WTC11 (cell line): Measurements from ENCODE around the gene CXCR5. TPM values are rescaled to one million over a fixed set of nuclear protein-coding genes. Genes with fewer than 3 reads are reported as not detected.

Experiments
- ATAC-seq: fragments of 200-7000 bp; cut with Tn5 transposase; 2 replicates; pipeline ENCODE4 v1.10.0; 2021; ENCODE audit warnings: mild to moderate bottlenecking, moderate library complexity
- CTCF ChIA-PET: fragments of 300-600 bp; sonication (Branson Sonifier 250); formaldehyde crosslinking; loops from one replicate; lab custom pipeline; 2021; ENCODE audit warnings: antibody characterized with exemption; lab: Charles Lee
- POLR2A ChIA-PET: fragments of 350-600 bp; sonication (Branson Sonifier 250); formaldehyde crosslinking; loops from one replicate; lab custom pipeline; 2021; ENCODE audit warnings: antibody characterized with exemption; lab: Charles Lee
- DNase-seq: peaks from one replicate; pipeline ENCODE4 v3.0.0; 2021; ENCODE audit warnings: low spot score
- H3K27ac Mint-ChIP-seq: 2 replicates; pipeline ENCODE4 v1.8.0; 2021; ENCODE audit warnings: mixed read lengths
- H3K27me3 Mint-ChIP-seq: 2 replicates; pipeline ENCODE4 v1.8.0; 2021; ENCODE audit warnings: low read depth, mild to moderate bottlenecking, moderate library complexity, mixed read lengths
- H3K36me3 Mint-ChIP-seq: 2 replicates; pipeline ENCODE4 v1.8.0; 2021; ENCODE audit warnings: mixed read lengths
- H3K4me1 Mint-ChIP-seq: 2 replicates; pipeline ENCODE4 v1.8.0; 2022; ENCODE audit warnings: mixed read lengths
- H3K4me3 Mint-ChIP-seq: 2 replicates; pipeline ENCODE4 v1.8.0; 2021; ENCODE audit warnings: mild to moderate bottlenecking, moderate library complexity, mixed read lengths
- H3K9me3 Mint-ChIP-seq: 2 replicates; pipeline ENCODE4 v1.8.0; 2021; ENCODE audit warnings: mixed read lengths
- ATF2 ChIP-seq: sonication (generic); formaldehyde crosslinking; IDR thresholded peaks from 2 replicates; pipeline ENCODE4 v1.8.1; 2022; ENCODE audit warnings: low read depth, missing genetic modification reagents, borderline replicate concordance
- ATF6 ChIP-seq: sonication (generic); formaldehyde crosslinking; IDR thresholded peaks from 2 replicates; pipeline ENCODE4 v1.8.1; 2023; ENCODE audit warnings: mild to moderate bottlenecking, missing genetic modification reagents
- CDX4 ChIP-seq: fragments of 250-450 bp; sonication (Bioruptor Pico); IDR thresholded peaks from 2 replicates; pipeline ENCODE4 v1.9.0; 2021; ENCODE audit warnings: moderate library complexity, mild to moderate bottlenecking, inconsistent platforms, borderline replicate concordance
- ETV6 ChIP-seq: sonication (generic); formaldehyde crosslinking; IDR thresholded peaks from 2 replicates; pipeline ENCODE4 v1.8.1; 2022; ENCODE audit warnings: mild to moderate bottlenecking, missing genetic modification reagents
- FOXP1 ChIP-seq: sonication (generic); formaldehyde crosslinking; IDR thresholded peaks from 2 replicates; pipeline ENCODE4 v1.8.0; 2022; ENCODE audit warnings: missing genetic modification reagents, mild to moderate bottlenecking, moderate library complexity, borderline replicate concordance
- FOXP4 ChIP-seq: sonication (generic); formaldehyde crosslinking; IDR thresholded peaks from 2 replicates; pipeline ENCODE4 v1.8.0; 2022; ENCODE audit warnings: mild to moderate bottlenecking, missing genetic modification reagents
- IRF2 ChIP-seq: sonication (generic); formaldehyde crosslinking; IDR thresholded peaks from 2 replicates; pipeline ENCODE4 v1.8.0; 2022; ENCODE audit warnings: low read depth, missing genetic modification reagents, borderline replicate concordance
- JAZF1 ChIP-seq: fragments of 250-450 bp; sonication (Bioruptor Pico); IDR thresholded peaks from 2 replicates; pipeline ENCODE4 v1.9.0; 2021; ENCODE audit warnings: moderate library complexity, mild to moderate bottlenecking, inconsistent platforms
- KAT7 ChIP-seq: sonication (generic); formaldehyde crosslinking; IDR thresholded peaks from 2 replicates; pipeline ENCODE4 v1.8.1; 2023; ENCODE audit warnings: missing genetic modification reagents, mild to moderate bottlenecking, borderline replicate concordance
- NR3C1 ChIP-seq: sonication (generic); formaldehyde crosslinking; conservative IDR thresholded peaks from 2 replicates; pipeline ENCODE4 v1.8.1; 2023; ENCODE audit warnings: low read depth, mild to moderate bottlenecking, missing genetic modification reagents
- SMAD3 ChIP-seq: sonication (generic); formaldehyde crosslinking; IDR thresholded peaks from 2 replicates; pipeline ENCODE4 v1.8.0; 2022; ENCODE audit warnings: missing genetic modification reagents, mild to moderate bottlenecking, borderline replicate concordance
- TP53 ChIP-seq: sonication (generic); formaldehyde crosslinking; IDR thresholded peaks from 2 replicates; pipeline ENCODE4 v1.8.1; 2023; ENCODE audit warnings: mild to moderate bottlenecking, missing genetic modification reagents
- USF2 ChIP-seq: sonication (generic); formaldehyde crosslinking; IDR thresholded peaks from 2 replicates; pipeline ENCODE4 v1.8.1; 2023; ENCODE audit warnings: mild to moderate bottlenecking, missing genetic modification reagents, moderate library complexity
- ZNF138 ChIP-seq: sonication (generic); formaldehyde crosslinking; conservative IDR thresholded peaks from 2 replicates; pipeline ENCODE4 v1.8.1; 2022; ENCODE audit warnings: mild to moderate bottlenecking, moderate library complexity, missing genetic modification reagents
- ZNF423 ChIP-seq: fragments of 250-450 bp; sonication (Bioruptor Pico); IDR thresholded peaks from 2 replicates; pipeline ENCODE4 v2.1.2; 2022; ENCODE audit warnings: mild to moderate bottlenecking, moderate library complexity
- ZNF512 ChIP-seq: sonication (generic); formaldehyde crosslinking; IDR thresholded peaks from 2 replicates; pipeline ENCODE4 v1.8.1; 2022; ENCODE audit warnings: missing genetic modification reagents, borderline replicate concordance
- total RNA-seq: library from RNA; stranded (reverse); gene quantifications from 3 replicates; pipeline ENCODE4 v1.2.3, GENCODE V29; 2021

Gene CXCR5
- total RNA-seq, 1 experiment from 2014 or later: 0.07 TPM

GRCh38 chr11:118857385-118857784 is 26.3 kb upstream of the CXCR5 start (continued):
- TF ChIP-seq ZNF138 (CRISPR knock-in tag): no peak

- no peaks in the 10 kb centered on the region for H3K27me3 Mint-ChIP-seq
- H3K27ac Mint-ChIP-seq: no peak overlapping the region
- ChIA-PET CTCF (no interaction called here), POLR2A (no interaction called here)
- TF ChIP-seq FOXP4 (CRISPR knock-in tag) (no peak), ATF2 (no peak), CDX4 (no peak), TP53 (CRISPR knock-in tag) (no peak), KAT7 (CRISPR knock-in tag) (no peak), ATF6 (CRISPR knock-in tag) (no peak), FOXP1 (no peak), JAZF1 (CRISPR knock-in tag) (no peak), ZNF423 (no peak), SMAD3 (no peak), ETV6 (CRISPR knock-in tag) (no peak), USF2 (CRISPR knock-in tag) (no peak), IRF2 (CRISPR knock-in tag) (no peak), NR3C1 (CRISPR knock-in tag) (no peak), ZNF512 (CRISPR knock-in tag) (no peak)
- DNase-seq (no peak), ATAC-seq (no peak)
- no peaks in the 10 kb centered on the region for H3K36me3 Mint-ChIP-seq
- H3K9me3 Mint-ChIP-seq: peaks cover 3% of the 10 kb centered on the region; the same call in 1 of the 2 replicates
- no peak overlapping the region for H3K4me3 Mint-ChIP-seq
- no peaks in the 10 kb centered on the region for H3K4me1 Mint-ChIP-seq
Measured at GRCh38 chr11:118859973-118860372, 23.7 kb upstream of the CXCR5 start.
